ENCODE data around the gene SKOR1.
A peak's percentile ranks its signal among the peaks of the same experiment; 100 is the strongest.

Gene SKOR1, protein sequence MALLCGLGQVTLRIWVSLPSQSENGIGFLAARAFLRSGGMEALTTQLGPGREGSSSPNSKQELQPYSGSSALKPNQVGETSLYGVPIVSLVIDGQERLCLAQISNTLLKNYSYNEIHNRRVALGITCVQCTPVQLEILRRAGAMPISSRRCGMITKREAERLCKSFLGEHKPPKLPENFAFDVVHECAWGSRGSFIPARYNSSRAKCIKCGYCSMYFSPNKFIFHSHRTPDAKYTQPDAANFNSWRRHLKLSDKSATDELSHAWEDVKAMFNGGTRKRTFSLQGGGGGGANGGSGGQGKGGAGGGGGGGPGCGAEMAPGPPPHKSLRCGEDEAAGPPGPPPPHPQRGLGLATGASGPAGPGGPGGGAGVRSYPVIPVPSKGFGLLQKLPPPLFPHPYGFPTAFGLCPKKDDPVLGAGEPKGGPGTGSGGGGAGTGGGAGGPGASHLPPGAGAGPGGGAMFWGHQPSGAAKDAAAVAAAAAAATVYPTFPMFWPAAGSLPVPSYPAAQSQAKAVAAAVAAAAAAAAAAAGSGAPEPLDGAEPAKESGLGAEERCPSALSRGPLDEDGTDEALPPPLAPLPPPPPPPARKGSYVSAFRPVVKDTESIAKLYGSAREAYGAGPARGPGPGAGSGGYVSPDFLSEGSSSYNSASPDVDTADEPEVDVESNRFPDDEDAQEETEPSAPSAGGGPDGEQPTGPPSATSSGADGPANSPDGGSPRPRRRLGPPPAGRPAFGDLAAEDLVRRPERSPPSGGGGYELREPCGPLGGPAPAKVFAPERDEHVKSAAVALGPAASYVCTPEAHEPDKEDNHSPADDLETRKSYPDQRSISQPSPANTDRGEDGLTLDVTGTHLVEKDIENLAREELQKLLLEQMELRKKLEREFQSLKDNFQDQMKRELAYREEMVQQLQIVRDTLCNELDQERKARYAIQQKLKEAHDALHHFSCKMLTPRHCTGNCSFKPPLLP

DNA sequence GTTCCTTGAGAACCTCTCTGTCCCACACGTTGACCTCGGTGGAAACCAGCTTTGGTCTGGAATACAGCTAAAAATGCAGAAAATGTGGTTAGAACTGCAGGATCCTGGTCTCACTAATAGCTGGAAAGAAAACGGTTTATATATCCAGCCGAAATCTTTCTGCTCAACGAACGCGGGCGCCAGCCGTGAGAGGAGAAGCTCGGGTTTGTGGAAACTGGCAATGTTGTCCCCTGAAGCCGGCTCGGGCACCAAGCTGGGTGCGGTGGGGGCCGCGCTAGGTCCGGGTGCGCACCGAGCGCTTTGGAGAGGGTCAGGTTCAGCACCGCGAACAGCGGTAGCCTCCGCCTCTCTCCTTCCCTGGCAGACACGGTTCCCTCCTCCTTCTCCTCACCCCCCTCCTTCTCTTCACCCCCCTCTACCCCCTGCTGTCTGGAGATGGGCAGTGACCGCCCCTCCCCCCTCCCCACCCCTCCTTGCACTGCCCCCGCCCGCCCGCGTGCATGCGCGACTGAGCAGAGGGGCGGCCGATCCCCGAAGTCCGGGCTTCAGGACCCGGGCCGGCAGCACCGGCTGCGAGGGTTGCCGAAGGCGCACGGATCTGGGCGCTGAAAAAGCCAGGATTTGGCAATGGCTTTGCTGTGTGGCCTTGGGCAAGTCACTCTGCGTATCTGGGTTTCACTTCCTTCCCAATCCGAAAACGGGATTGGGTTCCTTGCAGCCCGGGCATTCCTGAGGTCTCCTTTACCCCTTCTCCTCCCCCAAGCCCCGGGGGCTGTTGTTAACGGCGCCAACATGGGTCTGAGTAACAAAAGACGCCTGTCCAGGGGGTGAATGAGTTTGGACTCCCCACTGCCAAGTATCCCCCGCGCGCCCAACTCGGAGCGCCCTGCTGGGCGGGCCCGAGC, at the start of gene SKOR1:
TSS of gene SKOR1 (plus strand) at position 534 of the 905 bp plus-strand sequence. CDS start at position 628, 94 bp downstream.
- peaks cover 1% of the 10 kb centered on the region for H3K36me3 Mint-ChIP-seq
- peak within 1 kb of the TSS; percentile 57 for H3K4me3 Mint-ChIP-seq
- peaks cover 55% of the 10 kb centered on the region for H3K27me3 Mint-ChIP-seq
- no peaks in the 10 kb centered on the region for H3K9me3 Mint-ChIP-seq
- H3K4me1 Mint-ChIP-seq = peaks cover 54% of the 10 kb centered on the region
- H3K27ac Mint-ChIP-seq = peak within 1 kb of the TSS; percentile 74

DNA sequence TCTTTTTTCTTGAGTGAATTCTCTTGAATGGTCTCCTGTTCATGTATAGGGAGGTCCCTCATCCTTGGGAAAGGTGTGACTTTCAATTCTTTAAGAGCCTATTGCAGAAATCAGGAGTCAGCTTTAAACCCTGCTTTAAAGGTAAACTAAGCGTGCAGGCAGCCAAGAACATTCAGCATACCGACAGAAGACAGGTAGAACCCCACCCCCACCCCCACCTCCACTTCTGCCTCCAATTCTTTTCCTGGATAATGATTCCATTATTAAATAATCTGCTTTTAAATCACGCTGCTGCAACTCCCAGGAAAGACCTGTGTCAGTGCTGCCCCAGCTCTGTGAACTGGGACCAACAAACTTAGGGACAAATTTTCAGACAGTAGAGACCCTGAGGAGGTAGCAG, 49.3 kb upstream of the SKOR1 start:
- no peak overlapping the region for H3K4me3 Mint-ChIP-seq
- no peaks in the 10 kb centered on the region for H3K27me3 Mint-ChIP-seq
- peaks cover 9% of the 10 kb centered on the region for H3K36me3 Mint-ChIP-seq
- H3K4me1 Mint-ChIP-seq = no peaks in the 10 kb centered on the region
- H3K27ac Mint-ChIP-seq = no peak overlapping the region
- no peaks in the 10 kb centered on the region for H3K9me3 Mint-ChIP-seq

DNA sequence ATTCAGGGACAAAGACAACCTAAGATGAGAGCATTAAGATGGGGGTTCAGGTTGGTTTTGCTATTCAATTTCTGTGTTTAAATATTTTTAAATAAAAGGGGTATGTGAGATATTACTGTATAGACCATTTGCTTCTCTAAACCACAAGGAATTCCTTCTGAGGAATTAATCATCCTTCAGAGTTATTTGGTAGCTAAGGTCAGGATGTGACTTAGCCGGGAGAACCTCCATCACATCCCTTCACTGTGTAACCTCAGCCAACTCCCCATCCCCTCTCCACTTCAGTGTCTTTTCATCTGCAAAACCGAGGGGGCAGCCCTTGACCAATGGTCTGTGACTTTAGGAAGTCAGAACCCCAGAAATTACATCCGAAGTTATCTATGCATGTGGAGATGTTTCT, 48.7 kb upstream of the SKOR1 start:
- Mint-ChIP-seq H3K4me1 (no peaks in the 10 kb centered on the region), H3K4me3 (no peak overlapping the region), H3K27me3 (no peaks in the 10 kb centered on the region), H3K36me3 (peaks cover 9% of the 10 kb centered on the region), H3K27ac (no peak overlapping the region), H3K9me3 (no peaks in the 10 kb centered on the region)

DNA sequence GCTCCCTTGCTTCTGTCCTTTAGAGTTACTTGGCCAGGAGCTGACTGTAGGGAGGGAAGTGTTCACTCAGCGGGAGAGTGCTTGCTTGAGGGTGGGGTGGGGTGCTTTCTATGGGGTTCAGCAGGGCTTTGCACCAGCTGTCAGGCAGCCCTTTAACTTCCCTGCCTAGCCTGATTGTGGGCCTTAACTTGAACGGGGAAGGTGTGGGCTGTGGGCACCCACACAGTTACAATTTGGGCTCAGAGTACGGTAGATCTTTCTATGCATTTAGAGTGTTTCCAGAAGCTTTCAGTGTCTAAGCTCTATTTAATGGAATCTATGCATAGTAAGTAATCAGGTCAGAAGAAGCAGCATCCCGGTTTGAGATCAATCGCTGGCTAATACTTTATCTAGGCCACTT, 48.2 kb upstream of the SKOR1 start:
- peaks cover 9% of the 10 kb centered on the region for H3K36me3 Mint-ChIP-seq
- H3K4me1 Mint-ChIP-seq = peaks cover 4% of the 10 kb centered on the region
- no peaks in the 10 kb centered on the region for H3K9me3 Mint-ChIP-seq
- H3K27me3 Mint-ChIP-seq = no peaks in the 10 kb centered on the region
- no peak overlapping the region for H3K27ac Mint-ChIP-seq
- H3K4me3 Mint-ChIP-seq = no peak overlapping the region

DNA sequence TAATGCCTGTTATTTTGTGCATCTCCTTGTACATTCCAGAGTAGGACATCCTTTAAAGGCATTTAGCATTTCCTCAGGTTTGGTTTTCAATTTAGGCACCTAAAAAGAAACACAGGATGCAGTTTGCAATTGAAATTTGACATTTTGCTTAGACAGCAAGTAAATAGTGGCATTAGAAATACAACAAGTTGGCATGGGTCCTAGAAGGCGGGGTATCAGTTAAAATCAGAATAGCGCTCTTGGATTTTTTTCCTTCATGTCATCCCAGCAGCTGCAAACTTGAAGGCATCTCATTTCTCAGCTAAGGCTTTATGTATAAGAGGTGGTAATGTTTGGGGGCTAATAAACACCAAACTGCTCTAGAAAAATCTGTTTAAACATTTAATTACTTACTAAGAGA, 47.5 kb upstream of the SKOR1 start:
- H3K4me3 Mint-ChIP-seq = no peak overlapping the region
- H3K27ac Mint-ChIP-seq = no peak overlapping the region
- H3K4me1 Mint-ChIP-seq = peaks cover 6% of the 10 kb centered on the region
- peaks cover 6% of the 10 kb centered on the region for H3K36me3 Mint-ChIP-seq
- H3K27me3 Mint-ChIP-seq = no peaks in the 10 kb centered on the region
- no peaks in the 10 kb centered on the region for H3K9me3 Mint-ChIP-seq

DNA sequence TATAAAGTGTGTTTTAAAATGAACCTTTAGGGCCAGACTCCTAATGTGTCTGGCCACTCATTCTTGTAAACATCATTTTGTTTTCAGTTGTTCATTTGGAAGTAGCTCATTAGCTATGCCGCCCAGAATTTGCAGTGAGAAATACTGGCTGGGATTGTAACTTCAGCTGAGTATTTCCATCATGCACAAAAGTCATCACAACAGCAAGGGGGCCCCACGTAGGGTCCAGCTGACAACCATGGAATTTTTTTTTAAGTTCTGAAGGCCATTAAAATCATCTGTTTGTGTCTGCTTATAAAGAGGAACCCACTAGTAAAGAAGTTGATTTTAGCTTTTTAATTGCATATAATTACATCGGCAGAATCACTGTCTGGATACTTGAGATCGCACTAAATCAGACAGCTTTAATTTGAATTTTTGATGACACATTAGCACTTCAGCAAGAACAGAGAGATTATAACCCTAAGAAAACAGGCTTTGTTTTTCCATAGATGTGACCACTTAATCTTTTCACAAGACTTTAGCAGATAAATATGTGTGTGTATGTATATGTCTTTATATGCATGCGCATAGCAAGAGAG, 46.3 kb upstream of the SKOR1 start:
- Mint-ChIP-seq H3K4me3 (no peak overlapping the region), H3K4me1 (peaks cover 16% of the 10 kb centered on the region), H3K36me3 (peaks cover 6% of the 10 kb centered on the region), H3K9me3 (no peaks in the 10 kb centered on the region), H3K27me3 (no peaks in the 10 kb centered on the region), H3K27ac (no peak overlapping the region)

DNA sequence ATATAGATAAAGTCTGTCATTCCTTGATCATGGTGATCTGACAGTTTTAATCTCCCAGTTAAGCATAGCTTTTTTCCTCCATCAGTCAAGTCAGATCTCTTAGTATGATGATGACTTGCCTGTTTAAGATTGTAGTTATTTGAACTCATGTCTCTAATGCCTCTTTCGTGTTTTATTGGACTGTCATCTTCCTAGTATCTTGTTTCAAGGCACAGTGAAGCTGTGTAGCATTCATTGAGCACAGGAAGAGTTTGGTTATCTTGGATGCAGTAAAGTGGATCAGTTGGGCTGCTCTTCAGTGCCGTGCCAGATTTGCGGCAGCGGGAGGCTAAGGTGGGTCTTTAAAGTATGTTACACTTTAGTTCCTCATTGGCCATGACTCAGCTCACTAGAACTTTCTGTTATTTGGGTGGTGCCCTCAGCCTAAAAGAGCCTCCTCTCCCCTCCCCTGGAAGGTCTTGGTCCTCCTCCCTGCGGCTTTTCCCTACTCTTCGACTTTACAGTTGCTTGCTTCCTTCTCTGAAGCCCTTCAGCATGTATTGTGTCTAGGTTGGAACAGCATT, 45.7 kb upstream of the SKOR1 start:
- no peaks in the 10 kb centered on the region for H3K27me3 Mint-ChIP-seq
- H3K4me3 Mint-ChIP-seq = no peak overlapping the region
- peaks cover 22% of the 10 kb centered on the region for H3K4me1 Mint-ChIP-seq
- peak overlapping the region; percentile 17 for H3K27ac Mint-ChIP-seq
- peaks cover 6% of the 10 kb centered on the region for H3K36me3 Mint-ChIP-seq
- no peaks in the 10 kb centered on the region for H3K9me3 Mint-ChIP-seq

DNA sequence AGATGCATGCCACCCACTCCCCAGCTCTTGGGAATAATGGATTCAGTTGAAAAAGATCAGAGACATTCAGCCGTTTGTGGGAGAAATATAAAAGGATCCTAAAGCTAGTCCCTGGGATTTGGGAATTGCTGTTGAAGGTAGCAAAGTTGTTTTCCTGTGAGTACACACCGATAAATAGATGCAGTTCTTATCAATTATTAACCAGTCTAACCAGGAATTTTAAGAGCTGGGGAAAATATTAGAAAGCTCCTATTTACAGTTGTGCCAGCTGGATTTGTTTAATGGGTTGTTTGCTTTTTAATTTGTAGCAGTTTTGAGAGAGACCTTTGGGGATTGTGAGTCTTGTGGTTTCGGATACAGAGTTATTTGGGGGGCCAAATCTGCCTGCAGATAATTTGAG, 44.2 kb upstream of the SKOR1 start:
- Mint-ChIP-seq H3K9me3 (no peaks in the 10 kb centered on the region), H3K4me1 (peaks cover 25% of the 10 kb centered on the region), H3K36me3 (peaks cover under 1% of the 10 kb centered on the region), H3K4me3 (no peak overlapping the region), H3K27me3 (no peaks in the 10 kb centered on the region), H3K27ac (no peak overlapping the region)

DNA sequence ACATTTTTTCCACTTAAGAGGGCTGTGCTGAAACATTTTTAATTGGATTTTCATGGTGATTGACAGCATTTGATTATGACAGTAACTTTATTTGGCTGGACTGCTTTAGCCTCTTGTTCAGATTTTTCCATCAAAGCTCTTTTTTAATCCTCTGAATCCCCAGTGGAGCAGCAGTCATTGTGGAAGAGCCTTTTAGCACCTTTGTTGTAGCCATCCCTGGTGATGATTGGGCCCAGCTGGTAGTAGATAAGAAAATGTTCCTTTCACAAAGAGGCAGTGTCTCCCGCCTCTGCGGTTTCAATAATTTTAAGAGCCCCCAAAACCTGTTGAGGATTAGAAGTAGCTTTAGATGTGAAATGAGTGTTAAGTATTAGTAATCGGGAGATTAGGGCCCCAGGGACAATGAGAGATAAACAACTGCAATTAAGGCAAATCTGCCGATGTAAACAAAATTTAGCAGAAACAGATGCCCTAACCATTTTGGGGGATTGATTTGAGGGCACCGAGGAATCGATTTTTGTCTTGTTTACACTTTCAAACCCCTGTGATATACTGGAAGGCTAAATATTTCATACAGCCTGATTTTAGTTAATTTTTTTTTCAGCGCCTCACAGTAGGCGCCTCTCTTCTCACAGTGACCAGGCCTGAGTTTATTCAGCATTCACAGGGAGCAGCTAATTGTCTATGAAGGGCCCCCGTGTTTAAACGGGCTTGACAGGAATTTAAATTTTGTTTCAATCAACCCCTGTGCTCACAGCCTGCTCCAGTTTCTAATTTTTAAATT, 43.2 kb upstream of the SKOR1 start:
- no peaks in the 10 kb centered on the region for H3K9me3 Mint-ChIP-seq
- H3K27ac Mint-ChIP-seq = peak overlapping the region; percentile 9
- H3K4me3 Mint-ChIP-seq = no peak overlapping the region
- peaks cover 25% of the 10 kb centered on the region for H3K4me1 Mint-ChIP-seq
- H3K27me3 Mint-ChIP-seq = no peaks in the 10 kb centered on the region
- peaks cover 7% of the 10 kb centered on the region for H3K36me3 Mint-ChIP-seq

DNA sequence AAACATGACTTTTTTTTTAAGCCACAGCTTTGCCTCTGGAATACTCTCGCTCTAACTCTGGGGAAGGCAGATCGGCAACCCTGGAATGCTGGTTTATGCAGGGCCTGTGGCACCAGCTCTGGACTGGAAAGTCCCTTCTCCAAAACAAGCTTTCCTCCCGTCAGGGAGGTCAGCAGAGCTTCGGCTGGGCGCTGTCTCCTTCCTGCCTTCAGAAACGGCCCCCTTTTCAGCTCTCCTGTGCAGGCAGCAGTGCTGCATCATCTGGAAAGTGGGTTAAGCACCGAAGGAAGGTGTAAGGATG, 42.7 kb upstream of the SKOR1 start:
- Mint-ChIP-seq H3K36me3 (peaks cover 7% of the 10 kb centered on the region), H3K9me3 (no peaks in the 10 kb centered on the region), H3K27ac (no peak overlapping the region), H3K27me3 (no peaks in the 10 kb centered on the region), H3K4me1 (peaks cover 25% of the 10 kb centered on the region), H3K4me3 (no peak overlapping the region)

DNA sequence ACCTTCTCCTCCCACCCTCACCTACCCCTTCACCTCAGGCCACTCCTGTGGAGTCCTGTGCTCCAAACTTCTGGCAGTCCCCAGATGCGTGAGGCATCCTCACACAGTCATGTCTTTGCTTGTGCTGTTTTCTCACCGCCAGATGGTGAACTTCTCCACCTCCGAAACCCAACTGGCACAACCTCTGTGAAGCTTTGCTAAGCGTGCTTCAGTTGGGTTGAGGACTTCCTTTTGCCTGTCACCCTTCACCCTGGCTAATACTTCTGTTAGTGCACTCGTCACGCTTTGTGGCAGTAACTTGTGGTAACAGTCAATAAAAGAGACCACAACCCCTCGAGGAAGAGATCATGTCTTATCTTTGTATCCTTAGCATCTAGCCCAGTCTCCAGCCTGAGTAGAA, 42.0 kb upstream of the SKOR1 start:
- Mint-ChIP-seq H3K4me3 (peak overlapping the region; percentile 13), H3K4me1 (peaks cover 25% of the 10 kb centered on the region), H3K9me3 (no peaks in the 10 kb centered on the region), H3K27ac (peak overlapping the region; percentile 9), H3K36me3 (peaks cover 7% of the 10 kb centered on the region), H3K27me3 (no peaks in the 10 kb centered on the region)

DNA sequence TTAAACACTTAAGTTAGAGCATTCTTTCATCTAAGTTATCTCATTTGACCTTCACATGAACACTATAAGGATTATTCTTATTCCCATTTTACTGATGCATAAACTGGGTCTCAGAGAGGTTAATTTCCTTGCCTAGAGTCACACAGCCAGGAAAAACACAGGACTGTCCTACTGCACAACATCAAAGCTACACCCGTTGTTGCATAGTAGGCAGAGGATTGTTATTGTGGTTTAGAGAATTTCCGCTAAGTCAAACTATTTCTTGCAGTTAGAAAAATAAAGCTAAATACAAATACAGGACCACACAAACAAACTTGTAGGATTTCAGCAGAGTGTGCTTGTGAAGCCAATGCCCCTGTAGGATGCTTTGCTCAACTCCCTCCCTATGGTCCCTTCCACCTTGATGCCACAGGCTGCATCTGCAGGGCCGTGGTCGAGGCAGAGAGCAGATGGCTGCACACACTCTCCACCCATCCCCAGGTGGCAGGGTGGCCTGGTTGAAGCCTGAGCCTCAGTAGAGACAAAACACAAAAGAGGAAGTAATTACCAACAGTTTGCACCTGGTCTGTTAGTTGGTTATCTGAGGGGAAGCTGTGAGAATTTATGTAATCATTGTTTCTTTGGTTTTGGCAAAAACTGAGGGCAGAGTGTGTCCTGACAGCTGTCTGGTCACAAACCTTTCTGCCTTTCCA, 41.1 kb upstream of the SKOR1 start:
- no peak overlapping the region for H3K4me3 Mint-ChIP-seq
- H3K27me3 Mint-ChIP-seq = no peaks in the 10 kb centered on the region
- H3K36me3 Mint-ChIP-seq = peaks cover 10% of the 10 kb centered on the region
- H3K27ac Mint-ChIP-seq = no peak overlapping the region
- H3K9me3 Mint-ChIP-seq = no peaks in the 10 kb centered on the region
- H3K4me1 Mint-ChIP-seq = peaks cover 25% of the 10 kb centered on the region

DNA sequence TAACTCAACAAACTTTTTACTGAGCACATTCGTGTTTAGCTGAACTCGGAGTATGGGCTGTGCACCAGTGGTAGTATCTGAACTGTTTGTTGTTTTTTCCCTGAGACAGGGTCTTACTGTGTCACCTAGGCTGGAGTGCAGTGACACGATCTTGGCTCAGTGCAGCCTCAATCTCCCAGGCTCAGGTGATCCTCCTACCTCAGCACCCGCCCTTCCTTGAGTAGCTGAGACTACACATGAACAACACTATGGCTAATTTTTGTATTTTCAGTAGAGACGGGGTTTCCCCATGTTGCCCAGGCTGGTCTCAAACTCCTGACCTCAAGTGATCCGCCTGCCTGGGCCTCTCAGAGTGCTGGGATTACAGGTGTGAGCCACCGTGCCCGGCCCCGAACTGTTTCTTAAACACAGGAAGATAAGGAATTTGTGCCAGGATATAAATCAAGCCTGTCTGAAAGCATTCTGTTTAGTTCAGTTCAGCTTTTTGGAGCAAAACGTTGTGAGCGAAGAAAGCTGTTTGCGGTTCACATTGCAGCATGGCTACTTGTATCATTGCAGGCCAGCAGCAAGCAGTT, 40.4 kb upstream of the SKOR1 start:
- H3K27ac Mint-ChIP-seq = no peak overlapping the region
- peaks cover 13% of the 10 kb centered on the region for H3K36me3 Mint-ChIP-seq
- peaks cover 25% of the 10 kb centered on the region for H3K4me1 Mint-ChIP-seq
- H3K27me3 Mint-ChIP-seq = no peaks in the 10 kb centered on the region
- H3K9me3 Mint-ChIP-seq = no peaks in the 10 kb centered on the region
- no peak overlapping the region for H3K4me3 Mint-ChIP-seq

Measured in activated naive CD4-positive, alpha-beta T cell treated with anti-CD3 and anti-CD28 coated beads, Interleukin-2, amount 50 U/mL, for 24 hours (primary cell).